H1 (cell line): ENCODE data around the gene PPP2R3A. TPM values are rescaled to one million over a fixed set of nuclear protein-coding genes. Genes with fewer than 3 reads are reported as not detected.

Experiments used
- CBX5 ChIP-seq: fragments of 300-800, 300-1000 bp; sonication (generic); IDR thresholded peaks from 2 replicates; pipeline ENCODE4 v1.7.1; 2016; ENCODE audit warnings: antibody characterized with exemption, low read length, low read depth
- HDAC6 ChIP-seq: IDR thresholded peaks from one replicate; pipeline ENCODE4 v1.7.1; 2012; ENCODE audit warnings: low read depth, mild to moderate bottlenecking, inconsistent platforms, low read length, moderate library complexity
- KDM1A ChIP-seq: fragments of 200-600, 300-600 bp; sonication (generic); IDR thresholded peaks from 2 replicates; pipeline ENCODE4 v1.7.1; 2016; ENCODE audit warnings: mild to moderate bottlenecking, low read length, borderline replicate concordance
- KDM4A ChIP-seq: IDR thresholded peaks from one replicate; pipeline ENCODE4 v1.7.1; 2012; ENCODE audit warnings: low read depth, mild to moderate bottlenecking, moderate library complexity, low read length, inconsistent platforms; ENCODE audit not compliant: severe bottlenecking
- NRF1 ChIP-seq: IDR thresholded peaks from 2 replicates; pipeline ENCODE4 v1.6.1; 2011; ENCODE audit warnings: mild to moderate bottlenecking, low read depth, low read length, improper control_type of control experiment
- POLR2A ChIP-seq, 2 experiments: IDR thresholded peaks; 1 replicate in 1 of 2; 2 replicates in 1 of 2; pipeline ENCODE4 v1.6.1; 2011; ENCODE audit warnings: low read depth in 2 of 2, low read length in 2 of 2, mild to moderate bottlenecking in 2 of 2; ENCODE audit errors: control extremely low read depth in 1 of 2
- RAD21 ChIP-seq, 2 experiments: IDR thresholded peaks in 1 of 2; conservative IDR thresholded peaks in 1 of 2; 2 replicates each; pipeline ENCODE4 v1.6.1; 2011; ENCODE audit warnings: low read depth in 2 of 2, low read length in 2 of 2, improper control_type of control experiment in 1 of 2, inconsistent platforms in 1 of 2, mild to moderate bottlenecking in 1 of 2, moderate library complexity in 1 of 2
- RBBP5 ChIP-seq: IDR thresholded peaks from 2 replicates; pipeline ENCODE4 v1.7.1; 2012; ENCODE audit warnings: low read depth, mild to moderate bottlenecking, inconsistent platforms, low read length, moderate library complexity, borderline replicate concordance
- RFX5 ChIP-seq: IDR thresholded peaks from 2 replicates; pipeline ENCODE4 v1.6.1; 2011; ENCODE audit warnings: low read depth, low read length, improper control_type of control experiment, borderline replicate concordance
- RNF2 ChIP-seq: fragments of 200-900, 300-1000 bp; sonication (generic); IDR thresholded peaks from 2 replicates; pipeline ENCODE4 v1.7.1; 2016; ENCODE audit warnings: borderline replicate concordance, low read depth, mild to moderate bottlenecking, antibody characterized with exemption, low read length; ENCODE audit not compliant: poor library complexity, severe bottlenecking; ENCODE audit errors: missing control alignments
- SAP30 ChIP-seq: fragments of 300-600 bp; sonication (generic); IDR thresholded peaks from 2 replicates; pipeline ENCODE4 v1.7.1; 2012; ENCODE audit warnings: low read length, moderate library complexity, mild to moderate bottlenecking, inconsistent platforms; ENCODE audit not compliant: insufficient read depth, insufficient replicate concordance
- SIX5 ChIP-seq: IDR thresholded peaks from 2 replicates; pipeline ENCODE4 v1.6.1; 2011; ENCODE audit warnings: mild to moderate bottlenecking, low read depth, low read length
- SP2 ChIP-seq: IDR thresholded peaks from 2 replicates; pipeline ENCODE4 v1.6.1; 2012; ENCODE audit warnings: mild to moderate bottlenecking, low read length, inconsistent platforms
- SP4 ChIP-seq: IDR thresholded peaks from 2 replicates; pipeline ENCODE4 v1.6.1; 2012; ENCODE audit warnings: low read length, inconsistent platforms
- TAF1 ChIP-seq: IDR thresholded peaks from 2 replicates; pipeline ENCODE4 v1.6.1; 2011; ENCODE audit warnings: mild to moderate bottlenecking, low read depth, low read length
- TAF7 ChIP-seq: optimal IDR thresholded peaks from 2 replicates; pipeline ENCODE3; 2011; ENCODE audit warnings: low read depth, mild to moderate bottlenecking, inconsistent platforms, low read length, moderate library complexity, borderline replicate concordance
- polyA plus RNA-seq, 7 experiments: library from polyadenylated mRNA; depleted of rRNA in 3 of 7; stranded (reverse) in 5 of 7; unstranded in 2 of 7; fragments of >200 nt in 5 of 7; fragments of 200-250 nt in 2 of 7; gene quantifications; 1 replicate in 5 of 7; 2 replicates in 1 of 7; 4 replicates in 1 of 7; pipeline versions ENCODE4 v1.2.1 to v1.2.3, GENCODE V29; 2011 to 2013; ENCODE audit warnings: missing spikeins in 2 of 7, mixed read lengths in 2 of 7
- total RNA-seq: library from RNA; stranded (reverse); fragmentation: NEBNext Ultra II Directional; extraction: Animal tissue kit (Norgen Biotek cat#: 25700); gene quantifications from 2 replicates; pipeline ENCODE4 v1.2.1, GENCODE V29; 2021
- TF ChIP-seq, protein P1 (sequence below): IDR thresholded peaks from 2 replicates; pipeline ENCODE4 v1.6.1; 2011; ENCODE audit warnings: low read length, improper control_type of control experiment
- TF ChIP-seq, protein P2 (sequence below): IDR thresholded peaks from 2 replicates; pipeline ENCODE4 v1.6.1; 2012; ENCODE audit warnings: inconsistent platforms
- TF ChIP-seq, protein P3 (sequence below): IDR thresholded peaks from 2 replicates; pipeline ENCODE4 v1.6.1; 2012; ENCODE audit warnings: inconsistent platforms

The PPP2R3A gene
- total and polyA plus RNA-seq, 2 of the 8 experiments (the other 6 are each of a cell fraction or from before 2014, with no cell fraction given): 4.1 to 15.2 TPM

DNA sequence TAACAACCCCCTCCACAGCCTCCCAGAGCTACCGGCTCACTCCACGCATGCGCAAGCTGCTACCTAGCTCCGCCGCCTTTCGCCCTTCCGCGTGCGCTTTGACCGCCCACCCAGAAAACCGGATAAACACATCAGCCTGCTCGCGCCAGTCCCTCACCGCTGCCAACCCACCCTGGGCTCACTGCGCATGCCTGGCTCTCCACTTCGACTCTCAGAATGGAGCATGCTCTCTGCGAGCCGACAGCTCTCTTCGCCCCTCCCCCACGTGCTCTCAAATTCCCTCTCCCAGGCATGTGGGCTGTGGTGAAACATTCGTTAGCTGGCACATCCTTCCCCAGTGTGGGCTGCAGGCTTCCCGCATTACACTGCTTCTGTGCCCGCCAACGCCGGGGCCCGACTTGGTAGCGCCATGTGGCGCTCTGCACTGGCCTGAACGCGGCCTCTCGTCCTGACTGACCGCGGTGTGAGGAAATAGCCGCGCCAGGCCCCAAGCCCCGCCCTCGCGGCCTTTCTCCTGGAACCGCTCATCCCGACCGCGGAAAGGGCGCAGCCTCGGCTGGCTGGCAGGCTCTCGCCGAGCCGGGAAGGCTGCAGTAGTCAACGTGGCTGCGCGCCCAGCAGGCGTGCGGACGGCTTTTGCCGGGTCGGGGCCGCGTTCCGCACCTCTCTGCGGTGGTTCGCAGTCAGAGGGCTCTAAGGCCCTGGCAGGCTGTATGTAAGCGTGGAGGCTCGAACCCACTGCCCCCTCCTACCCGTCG is 231.1 kb downstream of the PPP2R3A start (continued):
- peak; percentile 88 for TF ChIP-seq KDM4A
- no peak for TF ChIP-seq CBX5
- TF ChIP-seq NRF1: peak; percentile 85
- TF ChIP-seq, protein P1, sequence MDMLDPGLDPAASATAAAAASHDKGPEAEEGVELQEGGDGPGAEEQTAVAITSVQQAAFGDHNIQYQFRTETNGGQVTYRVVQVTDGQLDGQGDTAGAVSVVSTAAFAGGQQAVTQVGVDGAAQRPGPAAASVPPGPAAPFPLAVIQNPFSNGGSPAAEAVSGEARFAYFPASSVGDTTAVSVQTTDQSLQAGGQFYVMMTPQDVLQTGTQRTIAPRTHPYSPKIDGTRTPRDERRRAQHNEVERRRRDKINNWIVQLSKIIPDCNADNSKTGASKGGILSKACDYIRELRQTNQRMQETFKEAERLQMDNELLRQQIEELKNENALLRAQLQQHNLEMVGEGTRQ: peak; percentile 32; the same call in 1 of the 2 replicates
- TF ChIP-seq KDM1A: 0 out of 2 replicates have a peak, but pooled peaks have one; percentile 58
- peak; percentile 78; the same call in 1 of the 2 replicates for TF ChIP-seq TAF1
- 0 out of 2 replicates have a peak, but pooled peaks have one; percentile 41 for TF ChIP-seq SP4
- no peak for TF ChIP-seq SIX5
- no peak for TF ChIP-seq RNF2
- peak; percentile 43 for TF ChIP-seq TAF7
- no peak for TF ChIP-seq RFX5
- TF ChIP-seq SP2: no peak
- TF ChIP-seq SAP30: peak; percentile 54
- TF ChIP-seq, protein P2, sequence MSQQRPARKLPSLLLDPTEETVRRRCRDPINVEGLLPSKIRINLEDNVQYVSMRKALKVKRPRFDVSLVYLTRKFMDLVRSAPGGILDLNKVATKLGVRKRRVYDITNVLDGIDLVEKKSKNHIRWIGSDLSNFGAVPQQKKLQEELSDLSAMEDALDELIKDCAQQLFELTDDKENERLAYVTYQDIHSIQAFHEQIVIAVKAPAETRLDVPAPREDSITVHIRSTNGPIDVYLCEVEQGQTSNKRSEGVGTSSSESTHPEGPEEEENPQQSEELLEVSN: peak; percentile 99
- 0 out of 4 replicates have a peak, but pooled peaks of 1 of the 2 experiments have one; percentile 4 for TF ChIP-seq RAD21 (IDR thresholded peaks at IDR 0.05 in 1 of 2, conservative IDR thresholded peaks at IDR 0.05 in 1 of 2; ENCODE audit: low read depth in 2 of 2, low read length in 2 of 2)
- TF ChIP-seq HDAC6: no peak
- peak; percentile 86 for TF ChIP-seq RBBP5
- TF ChIP-seq POLR2A (IDR thresholded peaks at IDR 0.05; ENCODE audit: control extremely low read depth in 1 of 2, low read depth in 2 of 2, low read length in 2 of 2): peak; percentile 76 to 90; a peak in 2 of 3 replicates
- TF ChIP-seq, protein P3, sequence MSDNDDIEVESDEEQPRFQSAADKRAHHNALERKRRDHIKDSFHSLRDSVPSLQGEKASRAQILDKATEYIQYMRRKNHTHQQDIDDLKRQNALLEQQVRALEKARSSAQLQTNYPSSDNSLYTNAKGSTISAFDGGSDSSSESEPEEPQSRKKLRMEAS: peak; percentile 99
